CD4-positive, CD25-positive, alpha-beta regulatory T cell (primary cell): Measurements from ENCODE around the gene APOE. TPM values are rescaled to one million over a fixed set of nuclear protein-coding genes. Genes with fewer than 3 reads are reported as not detected.
"Not testable (repeated sequence)": the region's sequence is repeated elsewhere in the genome, so short reads cannot be mapped to it uniquely, and the experiment has no call there.

ENCODE experiments used
- ATAC-seq, 2 donors: fragments of 150-1000 bp; cut with Tn5 transposase; one replicate each; pipeline ENCODE4 v1.10.0; 2021; ENCODE audit warnings: low read depth in 2 of 2, moderate number of reproducible peaks in 2 of 2, moderate library complexity in 1 of 2
- DNase-seq, 3 donors: peaks; one replicate each; pipeline versions ENCODE4 v3.0.0 to v3.0.0-alpha.2; 2012 to 2022; ENCODE audit warnings: mixed read lengths in 1 of 3
- H3K27ac ChIP-seq: one replicate; pipeline ENCODE4 v1.7.0; 2013; ENCODE audit warnings: mild to moderate bottlenecking, low read length; ENCODE audit not compliant: insufficient read depth, poor library complexity, severe bottlenecking
- H3K27me3 ChIP-seq: one replicate; pipeline ENCODE4 v1.7.0; 2013; ENCODE audit warnings: low read length; ENCODE audit not compliant: control insufficient read depth, insufficient read depth
- H3K36me3 ChIP-seq: one replicate; pipeline ENCODE4 v1.7.0; 2013; ENCODE audit warnings: mild to moderate bottlenecking, low read length, moderate library complexity; ENCODE audit not compliant: control insufficient read depth, insufficient read depth
- H3K4me1 ChIP-seq: 2 replicates; pipeline ENCODE4 v1.7.0; 2013; ENCODE audit warnings: mild to moderate bottlenecking, low read length; ENCODE audit not compliant: insufficient read depth, control insufficient read depth, poor library complexity, severe bottlenecking
- H3K4me3 ChIP-seq: one replicate; pipeline ENCODE4 v1.7.0; 2013; ENCODE audit warnings: low read depth, mild to moderate bottlenecking, low read length, moderate library complexity
- H3K9me3 ChIP-seq, 2 experiments: 1 replicate in 1 of 2; 2 replicates in 1 of 2; pipeline ENCODE4 v1.7.0; 2013; ENCODE audit warnings: low read length in 2 of 2, mild to moderate bottlenecking in 1 of 2, moderate library complexity in 1 of 2; ENCODE audit not compliant: control insufficient read depth in 2 of 2
- H3K27ac Mint-ChIP-seq, 3 donors: one replicate each; pipeline ENCODE4 v1.8.0; 2020 to 2022; ENCODE audit warnings: mild to moderate bottlenecking in 3 of 3, mixed read lengths in 3 of 3, moderate library complexity in 2 of 3
- H3K27me3 Mint-ChIP-seq: one replicate; pipeline ENCODE4 v1.8.0; 2022; ENCODE audit warnings: mild to moderate bottlenecking, mixed read lengths
- H3K36me3 Mint-ChIP-seq: one replicate; pipeline ENCODE4 v1.8.0; 2020; ENCODE audit warnings: mixed read lengths
- H3K4me1 Mint-ChIP-seq, 4 donors: one replicate each; pipeline ENCODE4 v1.8.0; 2020 to 2022; ENCODE audit warnings: mixed read lengths in 4 of 4, mild to moderate bottlenecking in 1 of 4
- H3K4me3 Mint-ChIP-seq, 4 donors: one replicate each; pipeline ENCODE4 v1.8.0; 2020 to 2022; ENCODE audit warnings: mild to moderate bottlenecking in 4 of 4, mixed read lengths in 4 of 4, moderate library complexity in 3 of 4
- H3K9me3 Mint-ChIP-seq, 7 donors: one replicate each; pipeline ENCODE4 v1.8.0; 2020 to 2022; ENCODE audit warnings: mixed read lengths in 7 of 7, mild to moderate bottlenecking in 3 of 7, moderate library complexity in 2 of 7
- polyA plus RNA-seq, 4 donors: library from polyadenylated mRNA; unstranded; fragments of 300-500 nt; fragmentation: Illumina TruSeq; gene quantifications; one replicate each; pipeline ENCODE4 v1.2.3, GENCODE V29; 2021
- total RNA-seq: library from RNA; stranded (reverse); gene quantifications from one replicate; pipeline ENCODE4 v1.2.3, GENCODE V29; 2022

The APOE gene
- total and polyA plus RNA-seq, 5 donors from 2014 or later = 1.4 TPM; not detected in 4

GRCh38 chr19:44878120-44878865, 27.3 kb upstream of the APOE start:
- Histone ChIP-seq H3K36me3 (no peaks in the 10 kb centered on the region), H3K27me3 (no peaks in the 10 kb centered on the region), H3K4me1 (no peaks in the 10 kb centered on the region), H3K4me3 (no peak overlapping the region), H3K27ac (no peak overlapping the region), H3K9me3 (no peaks in the 10 kb centered on the region)
- no peaks in the 10 kb centered on the region for H3K36me3 Mint-ChIP-seq
- peaks cover 0 to 3% (median 2%) of the 10 kb centered on the region in 4 donors for H3K4me1 Mint-ChIP-seq
- H3K9me3 Mint-ChIP-seq = no peaks in the 10 kb centered on the region
- peak overlapping the region in 1 of 3 donors; percentile 69 for H3K27ac Mint-ChIP-seq
- no peak overlapping the region for H3K4me3 Mint-ChIP-seq
- DNase-seq = no peak
- ATAC-seq = no peak
- no peaks in the 10 kb centered on the region for H3K27me3 Mint-ChIP-seq

DNA sequence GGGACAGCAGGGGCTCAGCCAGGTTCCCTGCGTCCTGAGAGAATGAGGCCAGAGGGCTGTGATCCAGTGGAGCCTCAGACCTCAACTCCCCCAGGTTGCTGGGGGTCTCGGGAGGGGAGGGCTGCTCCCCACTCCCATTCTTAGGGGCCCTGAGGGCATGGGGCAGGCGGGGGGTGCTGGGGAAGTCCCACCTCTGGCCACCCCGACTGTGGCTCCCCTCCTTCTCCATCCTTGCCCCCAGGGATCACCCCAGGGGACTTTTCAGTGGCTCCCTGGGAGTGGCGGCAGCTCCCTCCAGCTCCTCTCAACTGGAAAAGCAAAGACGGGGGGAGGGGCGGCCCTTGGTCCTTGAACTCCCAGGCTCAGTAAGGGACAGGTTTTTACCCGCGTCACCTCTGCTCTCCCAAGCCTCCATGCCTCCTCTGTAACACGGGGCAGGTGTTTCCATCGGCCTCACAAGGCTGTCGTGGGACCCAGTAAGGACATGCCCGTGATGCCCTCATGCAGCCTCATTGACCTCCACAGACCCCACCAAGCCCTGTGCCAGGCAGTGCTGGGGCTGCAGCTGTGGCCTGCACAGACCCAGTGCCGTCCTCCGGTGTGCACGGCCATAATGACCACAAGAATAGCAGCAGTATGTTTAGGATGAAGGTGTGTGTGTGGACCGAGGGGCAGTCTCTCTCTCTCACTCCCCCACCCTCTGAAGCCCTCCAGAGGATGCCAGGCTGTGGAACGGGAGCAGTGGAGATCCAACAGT, 26.1 kb upstream of the APOE start:
- Mint-ChIP-seq H3K27ac (no peak overlapping the region), H3K4me1 (peaks cover 0 to 3% (median 2%) of the 10 kb centered on the region in 4 donors), H3K9me3 (no peaks in the 10 kb centered on the region), H3K36me3 (no peaks in the 10 kb centered on the region), H3K27me3 (peaks cover 1% of the 10 kb centered on the region), H3K4me3 (no peak overlapping the region)
- no peak for ATAC-seq
- Histone ChIP-seq H3K27me3 (no peaks in the 10 kb centered on the region), H3K9me3 (no peaks in the 10 kb centered on the region), H3K4me1 (no peaks in the 10 kb centered on the region), H3K36me3 (no peaks in the 10 kb centered on the region), H3K4me3 (no peak overlapping the region), H3K27ac (no peak overlapping the region)
- no peak for DNase-seq

- no peaks in the 10 kb centered on the region for H3K9me3 Mint-ChIP-seq
- H3K27me3 Mint-ChIP-seq = peaks cover 4% of the 10 kb centered on the region
- Histone ChIP-seq H3K4me1 (no peaks in the 10 kb centered on the region), H3K27me3 (no peaks in the 10 kb centered on the region), H3K4me3 (no peak overlapping the region), H3K27ac (no peak overlapping the region), H3K36me3 (no peaks in the 10 kb centered on the region), H3K9me3 (no peaks in the 10 kb centered on the region)
- H3K4me3 Mint-ChIP-seq = no peak overlapping the region
- H3K36me3 Mint-ChIP-seq = no peaks in the 10 kb centered on the region
- no peak for DNase-seq
- no peak for ATAC-seq
- H3K27ac Mint-ChIP-seq = no peak overlapping the region
- peaks cover 0 to 3% (median 0%) of the 10 kb centered on the region in 4 donors for H3K4me1 Mint-ChIP-seq
Measured at GRCh38 chr19:44882063-44882462, 23.5 kb upstream of the APOE start.

DNA sequence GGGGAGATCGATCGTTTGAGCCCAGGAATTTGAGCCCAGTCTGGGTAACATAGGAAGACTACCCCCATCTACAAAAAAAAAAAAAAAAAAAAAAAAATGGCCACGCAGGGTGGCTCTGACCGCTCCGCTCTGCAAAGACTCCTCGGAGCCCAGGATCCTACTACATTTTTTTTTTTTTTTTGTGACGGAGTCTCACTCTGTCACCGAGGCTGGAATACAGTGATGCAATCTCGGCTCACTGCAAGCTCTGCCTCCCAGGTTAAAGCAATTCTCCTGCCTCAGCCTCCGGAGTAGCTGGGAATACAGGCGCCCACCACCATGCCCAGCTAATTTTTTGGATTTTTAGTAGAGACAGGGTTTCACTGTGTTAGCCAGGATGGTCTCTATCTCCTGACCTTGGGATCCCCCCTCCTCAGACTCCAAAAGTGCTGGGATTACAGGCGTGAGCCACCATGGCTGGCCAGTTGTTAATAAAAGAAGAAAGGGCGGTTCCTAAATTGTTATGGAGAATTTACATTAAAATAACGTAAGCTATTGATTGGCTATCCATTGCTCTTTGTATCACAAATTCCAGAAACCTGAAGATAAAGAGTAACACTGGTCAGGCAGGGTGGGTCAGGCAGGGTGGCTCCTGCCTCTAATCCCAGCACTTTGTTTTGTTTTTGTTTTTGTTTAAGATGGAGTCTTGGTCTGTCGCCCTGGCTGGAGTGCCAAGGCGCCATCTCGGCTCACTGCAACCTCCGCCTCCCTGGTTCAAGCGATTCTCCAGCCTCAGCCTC, 22.8 kb upstream of the APOE start:
- H3K36me3 ChIP-seq, ATAC-seq, H3K9me3 ChIP-seq, H3K4me1 Mint-ChIP-seq, H3K9me3 Mint-ChIP-seq, H3K27me3 Mint-ChIP-seq, H3K4me1 ChIP-seq, H3K36me3 Mint-ChIP-seq, H3K27ac ChIP-seq, H3K27ac Mint-ChIP-seq, DNase-seq, H3K4me3 Mint-ChIP-seq, H3K27me3 ChIP-seq, H3K4me3 ChIP-seq: not testable (repeated sequence)

DNA sequence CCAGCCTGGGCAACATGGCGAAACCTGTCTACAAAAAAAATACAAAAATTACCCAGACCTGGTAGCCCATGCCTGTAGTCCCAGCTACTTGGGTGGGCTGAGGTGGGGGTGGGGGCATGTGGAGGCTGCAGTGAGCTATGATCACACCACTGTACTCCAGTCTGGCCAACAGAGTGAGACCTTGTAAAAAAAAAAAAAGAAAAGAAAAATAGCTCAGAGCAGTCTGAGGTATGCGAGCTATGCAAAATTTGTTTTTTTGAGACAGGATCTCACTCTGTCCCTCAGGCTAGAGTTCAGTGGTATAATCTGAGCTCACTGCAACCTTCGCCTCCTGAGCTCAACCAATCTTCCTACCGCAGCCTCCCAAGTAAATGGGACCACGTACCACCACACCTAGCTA, 21.7 kb upstream of the APOE start:
- Mint-ChIP-seq H3K27ac (no peak overlapping the region), H3K27me3 (peaks cover 8% of the 10 kb centered on the region), H3K4me3 (no peak overlapping the region), H3K4me1 (peaks cover 0 to 3% (median under 1%) of the 10 kb centered on the region in 4 donors), H3K9me3 (no peaks in the 10 kb centered on the region), H3K36me3 (no peaks in the 10 kb centered on the region)
- no peak overlapping the region for H3K4me3 ChIP-seq
- DNase-seq (no peak), ATAC-seq (no peak)
- H3K4me1 ChIP-seq = no peaks in the 10 kb centered on the region
- H3K27ac ChIP-seq = no peak overlapping the region
- H3K27me3 ChIP-seq = no peaks in the 10 kb centered on the region
- H3K9me3 ChIP-seq = no peaks in the 10 kb centered on the region
- H3K36me3 ChIP-seq = no peaks in the 10 kb centered on the region

GRCh38 chr19:44884566-44884965, 21.0 kb upstream of the APOE start:
- Mint-ChIP-seq H3K27ac (no peak overlapping the region), H3K4me3 (peak overlapping the region in 1 of 4 donors; percentile 52), H3K4me1 (peaks cover 0 to 6% (median 4%) of the 10 kb centered on the region in 4 donors)

GRCh38 chr19:44886141-44886540, 19.5 kb upstream of the APOE start:
- H3K9me3 ChIP-seq = no peaks in the 10 kb centered on the region
- no peaks in the 10 kb centered on the region for H3K27me3 ChIP-seq
- peaks cover 0 to 2% (median 0%) of the 10 kb centered on the region in 7 donors for H3K9me3 Mint-ChIP-seq
- peaks cover 13% of the 10 kb centered on the region for H3K27me3 Mint-ChIP-seq
- no peak overlapping the region for H3K4me3 ChIP-seq
- DNase-seq (no peak), ATAC-seq (no peak)
- no peak overlapping the region for H3K4me3 Mint-ChIP-seq
- H3K4me1 Mint-ChIP-seq = peaks cover 0 to 14% (median 8%) of the 10 kb centered on the region in 4 donors
- H3K27ac ChIP-seq = no peak overlapping the region
- peaks cover 9% of the 10 kb centered on the region for H3K4me1 ChIP-seq
- no peaks in the 10 kb centered on the region for H3K36me3 ChIP-seq
- H3K27ac Mint-ChIP-seq = peak overlapping the region in 1 of 3 donors; percentile 9
- no peaks in the 10 kb centered on the region for H3K36me3 Mint-ChIP-seq

More at GRCh38 chr19:44884566-44884965, 21.0 kb upstream of the APOE start:
- ATAC-seq (no peak), DNase-seq (no peak)
- Histone ChIP-seq H3K36me3 (no peaks in the 10 kb centered on the region), H3K4me3 (no peak overlapping the region), H3K4me1 (peaks cover 2% of the 10 kb centered on the region), H3K27ac (no peak overlapping the region), H3K27me3 (no peaks in the 10 kb centered on the region), H3K9me3 (no peaks in the 10 kb centered on the region)
- Mint-ChIP-seq H3K36me3 (no peaks in the 10 kb centered on the region), H3K9me3 (peaks cover 0 to 2% (median 0%) of the 10 kb centered on the region in 7 donors), H3K27me3 (peaks cover 8% of the 10 kb centered on the region)
